ENCODE data around the gene HDDC2. TPM values are rescaled to one million over a fixed set of nuclear protein-coding genes. Genes with fewer than 3 reads are reported as not detected.

Gene HDDC2
- 10 to 100 TPM; 47.8 to 53.2 TPM for total RNA-seq
- long read RNA-seq, donor 1, transcript HDDC2-201 (5 exons, 1,350 nt): major isoform, 8 of 19 reads
- long read RNA-seq, donor 1, partial matches to known transcripts: 2 of 19 reads
- long read RNA-seq, donor 1, other reads (novel, unspliced or antisense): 4 of 19 reads
- long read RNA-seq, donor 2, transcript HDDC2-202 (6 exons, 918 nt): minor isoform, 12 of 39 reads
- long read RNA-seq, donor 2, transcript HDDC2-201 (5 exons, 1,350 nt): major isoform, 15 of 39 reads
- long read RNA-seq, donor 2, partial matches to known transcripts: 4 of 39 reads
- long read RNA-seq, donor 2, other reads (novel, unspliced or antisense): 7 of 39 reads

GRCh38 chr6:125301435-125302391 lies at the start of gene HDDC2:
HDDC2 (minus strand) TSS chr6:125301967; CDS start chr6:125301932, 35 bp downstream.
- peak; percentile 94 for DNase-seq (ENCODE audit: low spot score)
- intact Hi-C loops (cut with DNase I): loop anchor here in 1 of 2 donors (5.0 kb wide), 1 partner anchor 149 kb away; the partner anchor contains the start of gene TPD52L1

GRCh38 chr6:125346926-125347563 lies 45.3 kb upstream of the HDDC2 start:
- DNase-seq (ENCODE audit: low spot score): no peak
- intact Hi-C loops (cut with DNase I): no loop called here

- intact Hi-C loops (cut with DNase I): no loop called here
- DNase-seq (ENCODE audit: low spot score): no peak
Measured at GRCh38 chr6:125346201-125346925, 44.6 kb upstream of the HDDC2 start.

GRCh38 chr6:125341460-125341859 lies 39.7 kb upstream of the HDDC2 start:
- intact Hi-C loops (cut with DNase I): no loop called here

GRCh38 chr6:125340991-125341390 lies 39.2 kb upstream of the HDDC2 start:
- no peak for DNase-seq (ENCODE audit: low spot score)
- intact Hi-C loops (cut with DNase I): no loop called here

More at GRCh38 chr6:125341460-125341859, 39.7 kb upstream of the HDDC2 start:
- DNase-seq (ENCODE audit: low spot score): no peak

- intact Hi-C loops (cut with DNase I): no loop called here
- no peak for DNase-seq (ENCODE audit: low spot score)
Measured at GRCh38 chr6:125340175-125340835, 38.5 kb upstream of the HDDC2 start.

GRCh38 chr6:125339653-125340052 lies 37.9 kb upstream of the HDDC2 start:
- DNase-seq (ENCODE audit: low spot score): no peak
- intact Hi-C loops (cut with DNase I): no loop called here

- no peak for DNase-seq (ENCODE audit: low spot score)
- intact Hi-C loops (cut with DNase I): no loop called here
Measured at GRCh38 chr6:125338381-125338780, 36.6 kb upstream of the HDDC2 start.

GRCh38 chr6:125337706-125338105 lies 35.9 kb upstream of the HDDC2 start:
- DNase-seq (ENCODE audit: low spot score): no peak
- intact Hi-C loops (cut with DNase I): no loop called here

- no peak for DNase-seq (ENCODE audit: low spot score)
- intact Hi-C loops (cut with DNase I): no loop called here
Measured at GRCh38 chr6:125332664-125333063, 30.9 kb upstream of the HDDC2 start.

- intact Hi-C loops (cut with DNase I): no loop called here
- no peak for DNase-seq (ENCODE audit: low spot score)
Measured at GRCh38 chr6:125325586-125325985, 23.8 kb upstream of the HDDC2 start.

GRCh38 chr6:125323376-125323775 lies 21.6 kb upstream of the HDDC2 start:
- DNase-seq (ENCODE audit: low spot score): no peak

GRCh38 chr6:125316621-125317020 lies 14.9 kb upstream of the HDDC2 start:
- no peak for DNase-seq (ENCODE audit: low spot score)
- intact Hi-C loops (cut with DNase I): no loop called here

More at GRCh38 chr6:125323376-125323775, 21.6 kb upstream of the HDDC2 start:
- intact Hi-C loops (cut with DNase I): no loop called here

- DNase-seq (ENCODE audit: low spot score): no peak
- intact Hi-C loops (cut with DNase I): no loop called here
Measured at GRCh38 chr6:125315548-125315947, 13.8 kb upstream of the HDDC2 start.

GRCh38 chr6:125314009-125314581 lies 12.3 kb upstream of the HDDC2 start:
- DNase-seq (ENCODE audit: low spot score): peak; percentile 84

GRCh38 chr6:125312950-125313349 lies 11.2 kb upstream of the HDDC2 start:
- intact Hi-C loops (cut with DNase I): loop anchor here (5.0 kb wide), 5 partner anchors 161 to 659 kb away; partner anchors contain the start of gene TPD52L1 (in 1 of the 2)

More at GRCh38 chr6:125314009-125314581, 12.3 kb upstream of the HDDC2 start:
- intact Hi-C loops (cut with DNase I): loop anchor here (5.0 kb wide), 5 partner anchors 162 to 658 kb away; partner anchors contain the start of gene TPD52L1 (in 1 of the 2)

GRCh38 chr6:125312478-125312877 lies 10.7 kb upstream of the HDDC2 start:
- intact Hi-C loops (cut with DNase I): loop anchor here (5.0 kb wide), 5 partner anchors 160 to 660 kb away; partner anchors contain the start of gene TPD52L1 (in 1 of the 2)
- no peak for DNase-seq (ENCODE audit: low spot score)

More at GRCh38 chr6:125312950-125313349, 11.2 kb upstream of the HDDC2 start:
- DNase-seq (ENCODE audit: low spot score): no peak
